ENCODE measurements around the gene WNT1. TPM values are rescaled to one million over a fixed set of nuclear protein-coding genes. Genes with fewer than 3 reads are reported as not detected.
A peak's percentile ranks its signal among the peaks of the same experiment; 100 is the strongest.

The WNT1 gene
- under 1 TPM in 2 of 12 donors, not detected in 10; 0.12 to 0.17 TPM for polyA plus RNA-seq (ENCODE audit: insufficient read length in 12 of 12)
- long read RNA-seq, donor 1 = 0 reads
- long read RNA-seq, donor 2 = 0 reads
- long read RNA-seq, donor 3 = 0 reads
- long read RNA-seq, donor 4 = 0 reads
- long read RNA-seq, donor 5 = 0 reads
- long read RNA-seq, donor 6 = 0 reads
- long read RNA-seq, donor 7 = 0 reads
- long read RNA-seq, donor 8 = 0 reads
- long read RNA-seq, donor 9 = 0 reads
- long read RNA-seq, donor 10 = 0 reads
- long read RNA-seq, donor 11 = 0 reads

- no peak for DNase-seq
Observed at GRCh38 chr12:48978291-48978740, at the start of gene WNT1. TSS of gene WNT1 (plus strand) at chr12:48978322. CDS start at chr12:48978651, 329 bp downstream.

GRCh38 chr12:48929551-48929950 is 48.6 kb upstream of the WNT1 start:
- no peak for DNase-seq

GRCh38 chr12:48930475-48930874 is 47.6 kb upstream of the WNT1 start:
- DNase-seq = no peak

GRCh38 chr12:48932878-48933277 is 45.2 kb upstream of the WNT1 start:
- DNase-seq = no peak

- no peak for DNase-seq
Observed at GRCh38 chr12:48933664-48934311, 44.3 kb upstream of the WNT1 start.

- DNase-seq = no peak
Observed at GRCh38 chr12:48934312-48934706, 43.8 kb upstream of the WNT1 start.

- DNase-seq = peak; percentile 75
Observed at GRCh38 chr12:48936379-48936979, 41.6 kb upstream of the WNT1 start.

- no peak for DNase-seq
Observed at GRCh38 chr12:48937170-48937569, 41.0 kb upstream of the WNT1 start.

GRCh38 chr12:48938805-48939204 is 39.3 kb upstream of the WNT1 start:
- no peak for DNase-seq

- DNase-seq = no peak
Observed at GRCh38 chr12:48940181-48940580, 37.9 kb upstream of the WNT1 start.

GRCh38 chr12:48943221-48943620 is 34.9 kb upstream of the WNT1 start:
- DNase-seq = no peak

- DNase-seq = no peak
Observed at GRCh38 chr12:48946205-48946604, 31.9 kb upstream of the WNT1 start.

GRCh38 chr12:48946943-48947342 is 31.2 kb upstream of the WNT1 start:
- DNase-seq = no peak

- no peak for DNase-seq
Observed at GRCh38 chr12:48947727-48948126, 30.4 kb upstream of the WNT1 start.

- no peak for DNase-seq
Observed at GRCh38 chr12:48952691-48953090, 25.4 kb upstream of the WNT1 start.

GRCh38 chr12:48954061-48954460 is 24.1 kb upstream of the WNT1 start:
- no peak for DNase-seq

GRCh38 chr12:48954841-48955501 is 23.2 kb upstream of the WNT1 start:
- DNase-seq = no peak

- DNase-seq = peak; percentile 94
Observed at GRCh38 chr12:48956279-48957140, 21.6 kb upstream of the WNT1 start.

- DNase-seq = peak; percentile 95
Observed at GRCh38 chr12:48957141-48958048, 20.7 kb upstream of the WNT1 start, which contains the start of gene ARF3. TSS of gene ARF3 (minus strand) at chr12:48957487. CDS start at chr12:48941095, 16,392 bp downstream.

- DNase-seq = no peak
Observed at GRCh38 chr12:48958049-48958388, 20.1 kb upstream of the WNT1 start.

GRCh38 chr12:48960834-48961233 is 17.3 kb upstream of the WNT1 start:
- no peak for DNase-seq
